DOHH2 (cell line): ENCODE data around the gene HSPB2.

Experiments used
- H3F3A ChIP-seq: fragments of 200-600 bp; sonication (generic), shearing (Covaris generic); 2 replicates; pipeline ENCODE4 v1.6.0; 2016; ENCODE audit warnings: antibody characterized with exemption, mild to moderate bottlenecking; ENCODE audit not compliant: control insufficient read depth, insufficient read depth
- H3K27ac ChIP-seq: fragments of 200-600 bp; sonication (generic); 2 replicates; pipeline ENCODE4 v1.5.1; 2014; ENCODE audit warnings: low read depth, mild to moderate bottlenecking, low read length, moderate library complexity
- H3K27me3 ChIP-seq: fragments of 200-600 bp; sonication (generic); 2 replicates; pipeline ENCODE4 v1.6.1; 2014; ENCODE audit warnings: mild to moderate bottlenecking, low read length, mixed read lengths; ENCODE audit not compliant: control insufficient read depth
- H3K36me3 ChIP-seq: fragments of 200-600 bp; sonication (generic); 2 replicates; pipeline ENCODE4 v1.6.1; 2014; ENCODE audit warnings: mild to moderate bottlenecking, low read length, moderate library complexity, mixed read lengths; ENCODE audit not compliant: control insufficient read depth
- H3K4me1 ChIP-seq: fragments of 200-600 bp; sonication (generic); 2 replicates; pipeline ENCODE4 v1.6.1; 2014; ENCODE audit warnings: mild to moderate bottlenecking, low read length, mixed read lengths; ENCODE audit not compliant: control insufficient read depth
- H3K4me2 ChIP-seq: fragments of 200-600 bp; sonication (generic); 2 replicates; pipeline ENCODE4 v1.6.0; 2014; ENCODE audit warnings: mild to moderate bottlenecking, low read length, moderate library complexity
- H3K4me3 ChIP-seq: fragments of 200-600 bp; sonication (generic); 2 replicates; pipeline ENCODE4 v1.5.1; 2014; ENCODE audit warnings: mild to moderate bottlenecking, low read length, mixed read lengths
- H3K79me2 ChIP-seq: fragments of 200-600 bp; sonication (generic); 2 replicates; pipeline ENCODE4 v1.6.1; 2014; ENCODE audit warnings: mild to moderate bottlenecking, low read length, mixed read lengths; ENCODE audit not compliant: control insufficient read depth
- H3K9me2 ChIP-seq: fragments of 200-600 bp; sonication (generic); replicated peaks from 2 replicates; pipeline ENCODE4 v1.6.1; 2014; ENCODE audit warnings: mild to moderate bottlenecking, low read length, mixed read lengths; ENCODE audit not compliant: control insufficient read depth
- H3K9me3 ChIP-seq: fragments of 200-600 bp; sonication (generic); 2 replicates; pipeline ENCODE4 v1.6.1; 2014; ENCODE audit warnings: antibody characterized with exemption, low read length, mixed read lengths; ENCODE audit not compliant: control insufficient read depth, insufficient read depth
- H4K20me1 ChIP-seq: fragments of 200-600 bp; sonication (generic); 2 replicates; pipeline ENCODE4 v1.6.0; 2014; ENCODE audit warnings: low read depth, mild to moderate bottlenecking, antibody characterized with exemption, low read length, moderate library complexity; ENCODE audit not compliant: control insufficient read depth, insufficient read depth
- CTCF ChIP-seq: fragments of 200-600 bp; sonication (generic); IDR thresholded peaks from one replicate; pipeline ENCODE4 v1.5.1; 2014; ENCODE audit warnings: antibody characterized with exemption, mild to moderate bottlenecking, low read depth, low read length; ENCODE audit not compliant: poor library complexity, severe bottlenecking
- EZH2phosphoT487 ChIP-seq: fragments of 200-600 bp; sonication (generic); IDR thresholded peaks from 2 replicates; pipeline ENCODE4 v1.6.1; 2017; ENCODE audit warnings: borderline replicate concordance, mild to moderate bottlenecking, antibody characterized with exemption, low read length, moderate library complexity, mixed read lengths

HSPB2 gene

GRCh38 chr11:111957663-111958444, 45.3 kb downstream of the HSPB2 start:
- TF ChIP-seq EZH2phosphoT487 (no peak), CTCF (no peak)
- Histone ChIP-seq H3K27ac (no peak overlapping the region), H3K9me2 (no peaks in the 10 kb centered on the region), H3K36me3 (no peaks in the 10 kb centered on the region), H3K4me2 (no peak overlapping the region), H3K4me3 (no peak overlapping the region), H3K27me3 (no peaks in the 10 kb centered on the region), H4K20me1 (no peaks in the 10 kb centered on the region), H3K9me3 (no peaks in the 10 kb centered on the region), H3K79me2 (no peaks in the 10 kb centered on the region), H3K4me1 (no peaks in the 10 kb centered on the region), H3F3A (no peaks in the 10 kb centered on the region)

- Histone ChIP-seq H3K9me2 (no peaks in the 10 kb centered on the region), H3K9me3 (no peaks in the 10 kb centered on the region), H3K79me2 (no peaks in the 10 kb centered on the region), H3K27me3 (no peaks in the 10 kb centered on the region), H3K4me2 (no peak overlapping the region), H3F3A (no peaks in the 10 kb centered on the region), H3K4me1 (no peaks in the 10 kb centered on the region), H3K4me3 (no peak overlapping the region), H3K27ac (no peak overlapping the region), H4K20me1 (no peaks in the 10 kb centered on the region), H3K36me3 (no peaks in the 10 kb centered on the region)
- TF ChIP-seq EZH2phosphoT487 (no peak), CTCF (no peak)
Observed at GRCh38 chr11:111960916-111961315, 48.4 kb downstream of the HSPB2 start.

GRCh38 chr11:111961389-111962300, 49.1 kb downstream of the HSPB2 start:
- Histone ChIP-seq H3K9me2 (no peaks in the 10 kb centered on the region), H3K27ac (no peak overlapping the region), H3K4me2 (no peak overlapping the region), H3F3A (no peaks in the 10 kb centered on the region), H3K4me3 (no peak overlapping the region), H3K27me3 (no peaks in the 10 kb centered on the region), H3K36me3 (no peaks in the 10 kb centered on the region), H3K4me1 (no peaks in the 10 kb centered on the region), H3K79me2 (no peaks in the 10 kb centered on the region), H3K9me3 (no peaks in the 10 kb centered on the region), H4K20me1 (no peaks in the 10 kb centered on the region)
- TF ChIP-seq EZH2phosphoT487: no peak
- TF ChIP-seq CTCF: no peak
